ENCODE measurements around the gene CNNM1.

CNNM1 gene

DNA sequence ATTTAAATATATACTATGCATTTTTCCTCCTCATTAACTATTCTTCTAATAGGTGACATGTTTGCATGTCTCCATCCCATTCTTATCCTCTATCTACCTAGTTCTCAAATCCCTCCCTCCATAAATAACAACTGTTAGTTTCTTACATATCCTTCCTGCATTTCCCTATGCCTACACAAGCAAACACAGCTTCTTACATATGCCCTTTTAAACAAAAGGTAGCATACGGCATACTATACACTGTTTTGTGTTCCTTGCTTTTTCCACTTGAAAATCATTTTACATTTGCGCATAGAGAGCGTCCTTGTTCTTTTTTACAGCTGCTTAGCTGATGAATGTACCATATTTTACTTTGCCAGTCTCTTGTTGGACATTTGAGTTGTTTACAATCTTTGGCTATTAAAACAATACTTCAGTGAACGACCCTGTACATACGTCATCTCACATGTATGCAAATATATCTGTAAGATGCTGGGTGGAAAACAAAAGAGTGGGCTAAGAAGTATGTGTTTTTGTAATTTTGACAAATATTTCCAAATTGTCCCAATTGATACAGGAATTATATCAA, 93.5 kb downstream of the CNNM1 start:
- Histone ChIP-seq H3K4me3 (ENCODE audit: low read length) (no peak overlapping the region), H3K9ac (ENCODE audit: low read length) (no peak overlapping the region), H3K27ac (ENCODE audit: low read length) (no peak overlapping the region), H3K9me3 (ENCODE audit: control insufficient read depth, low read depth, low read length) (no peaks in the 10 kb centered on the region), H3K27me3 (ENCODE audit: control insufficient read depth, insufficient read depth, low read length) (no peaks in the 10 kb centered on the region), H3K36me3 (ENCODE audit: control insufficient read depth, low read depth, low read length) (peaks cover 22% of the 10 kb centered on the region), H3K4me1 (ENCODE audit: control insufficient read depth, low read depth, low read length) (no peaks in the 10 kb centered on the region)

DNA sequence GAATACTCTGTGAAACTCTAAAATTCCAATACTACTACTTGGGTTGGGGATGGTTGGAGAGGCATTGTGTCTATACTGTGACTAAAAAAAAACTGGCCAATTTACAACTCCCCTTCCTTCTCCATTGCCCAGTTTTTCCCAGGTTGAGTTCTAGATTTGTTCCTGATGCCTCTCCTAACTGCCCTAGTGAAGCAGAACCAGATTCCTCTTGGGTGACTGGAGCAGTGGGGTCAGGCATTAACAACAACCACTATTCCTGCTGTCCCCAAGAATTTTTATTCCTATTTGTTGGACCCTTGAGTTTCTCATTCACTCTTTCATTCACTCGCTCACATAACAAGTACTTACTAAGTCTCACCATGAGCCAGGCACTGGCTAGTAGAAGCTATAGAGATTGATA, 95.5 kb downstream of the CNNM1 start:
- Histone ChIP-seq H3K4me3 (ENCODE audit: low read length) (no peak overlapping the region), H3K9me3 (ENCODE audit: control insufficient read depth, low read depth, low read length) (no peaks in the 10 kb centered on the region), H3K27ac (ENCODE audit: low read length) (no peak overlapping the region), H3K27me3 (ENCODE audit: control insufficient read depth, insufficient read depth, low read length) (no peaks in the 10 kb centered on the region), H3K36me3 (ENCODE audit: control insufficient read depth, low read depth, low read length) (peaks cover 10% of the 10 kb centered on the region), H3K9ac (ENCODE audit: low read length) (no peak overlapping the region), H3K4me1 (ENCODE audit: control insufficient read depth, low read depth, low read length) (peaks cover 5% of the 10 kb centered on the region)

DNA sequence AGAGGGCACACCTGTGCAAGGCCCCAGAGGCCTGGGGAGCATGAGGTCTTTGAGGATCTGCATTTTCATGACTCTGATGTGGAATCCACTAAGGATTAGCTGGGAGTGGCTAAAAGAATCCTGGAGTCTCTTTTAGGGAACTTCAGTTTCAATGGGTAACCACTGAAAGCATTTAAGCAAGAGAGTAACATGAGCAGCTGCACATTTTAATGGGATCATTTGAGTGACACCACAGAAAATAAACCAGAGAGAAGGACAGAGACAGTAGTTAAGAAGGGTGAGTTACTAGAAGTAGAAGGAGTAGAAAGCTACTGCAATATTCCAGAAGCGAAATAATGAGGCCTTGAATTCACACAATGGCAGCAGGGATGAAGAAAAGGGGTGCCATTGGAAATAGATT, 96.0 kb downstream of the CNNM1 start:
- Histone ChIP-seq H3K4me1 (ENCODE audit: control insufficient read depth, low read depth, low read length) (peaks cover 6% of the 10 kb centered on the region), H3K4me3 (ENCODE audit: low read length) (no peak overlapping the region), H3K27me3 (ENCODE audit: control insufficient read depth, insufficient read depth, low read length) (no peaks in the 10 kb centered on the region), H3K36me3 (ENCODE audit: control insufficient read depth, low read depth, low read length) (peaks cover 5% of the 10 kb centered on the region), H3K9ac (ENCODE audit: low read length) (no peak overlapping the region), H3K27ac (ENCODE audit: low read length) (no peak overlapping the region), H3K9me3 (ENCODE audit: control insufficient read depth, low read depth, low read length) (no peaks in the 10 kb centered on the region)

DNA sequence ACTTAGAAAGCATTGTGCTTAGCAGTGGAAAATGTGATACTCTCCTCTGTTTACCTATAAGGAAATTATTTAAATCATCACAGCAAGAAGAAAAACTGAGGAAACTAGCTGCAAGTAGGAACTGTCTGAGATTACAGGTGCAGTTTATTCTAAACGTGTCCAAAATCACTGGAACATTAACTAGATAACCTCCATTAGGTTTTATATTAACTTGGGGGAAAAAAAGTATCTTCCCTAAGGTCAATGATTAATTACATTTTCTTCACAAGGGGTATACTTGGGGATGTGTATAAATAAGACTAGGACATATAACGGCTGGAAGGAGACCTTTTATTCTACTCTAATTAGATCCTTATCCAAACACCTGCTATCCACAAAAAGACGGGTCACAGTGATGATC, 97.5 kb downstream of the CNNM1 start:
- Histone ChIP-seq H3K9ac (ENCODE audit: low read length) (no peak overlapping the region), H3K27ac (ENCODE audit: low read length) (no peak overlapping the region), H3K9me3 (ENCODE audit: control insufficient read depth, low read depth, low read length) (no peaks in the 10 kb centered on the region), H3K4me1 (ENCODE audit: control insufficient read depth, low read depth, low read length) (peaks cover 10% of the 10 kb centered on the region), H3K4me3 (ENCODE audit: low read length) (no peak overlapping the region), H3K36me3 (ENCODE audit: control insufficient read depth, low read depth, low read length) (no peaks in the 10 kb centered on the region), H3K27me3 (ENCODE audit: control insufficient read depth, insufficient read depth, low read length) (no peaks in the 10 kb centered on the region)

DNA sequence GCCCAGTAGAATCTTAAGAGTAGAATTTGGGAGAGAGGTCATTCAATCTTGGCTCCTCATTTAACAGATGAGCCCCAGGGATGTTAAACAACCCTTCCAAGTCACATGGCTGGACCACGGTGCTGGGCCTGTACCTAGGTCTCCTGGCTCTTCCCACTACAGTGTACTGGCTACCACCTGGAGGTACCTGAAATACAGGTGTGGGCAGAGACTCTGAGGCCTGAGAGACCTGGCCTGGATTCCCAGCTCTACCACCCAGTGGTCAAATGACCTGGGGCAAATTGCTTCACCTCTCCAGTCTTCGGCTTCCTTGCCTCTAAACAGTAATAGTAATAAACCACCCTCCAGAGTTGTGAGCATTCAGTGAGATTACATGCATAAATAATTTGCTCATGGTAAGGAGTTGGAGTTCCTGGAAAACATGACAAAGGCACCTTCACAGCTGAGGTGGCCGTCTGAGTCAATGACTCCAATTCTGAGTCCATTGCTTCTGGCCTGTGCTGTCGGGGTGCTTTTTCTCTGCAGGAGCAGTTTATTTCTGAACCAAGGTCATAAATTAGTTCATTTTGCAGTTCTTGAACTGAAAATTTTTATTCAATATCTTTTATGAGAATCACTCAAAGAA, 98.5 kb downstream of the CNNM1 start:
- Histone ChIP-seq H3K27ac (ENCODE audit: low read length) (no peak overlapping the region), H3K27me3 (ENCODE audit: control insufficient read depth, insufficient read depth, low read length) (no peaks in the 10 kb centered on the region), H3K4me1 (ENCODE audit: control insufficient read depth, low read depth, low read length) (peaks cover 11% of the 10 kb centered on the region), H3K36me3 (ENCODE audit: control insufficient read depth, low read depth, low read length) (no peaks in the 10 kb centered on the region), H3K9me3 (ENCODE audit: control insufficient read depth, low read depth, low read length) (no peaks in the 10 kb centered on the region), H3K4me3 (ENCODE audit: low read length) (no peak overlapping the region), H3K9ac (ENCODE audit: low read length) (no peak overlapping the region)

DNA sequence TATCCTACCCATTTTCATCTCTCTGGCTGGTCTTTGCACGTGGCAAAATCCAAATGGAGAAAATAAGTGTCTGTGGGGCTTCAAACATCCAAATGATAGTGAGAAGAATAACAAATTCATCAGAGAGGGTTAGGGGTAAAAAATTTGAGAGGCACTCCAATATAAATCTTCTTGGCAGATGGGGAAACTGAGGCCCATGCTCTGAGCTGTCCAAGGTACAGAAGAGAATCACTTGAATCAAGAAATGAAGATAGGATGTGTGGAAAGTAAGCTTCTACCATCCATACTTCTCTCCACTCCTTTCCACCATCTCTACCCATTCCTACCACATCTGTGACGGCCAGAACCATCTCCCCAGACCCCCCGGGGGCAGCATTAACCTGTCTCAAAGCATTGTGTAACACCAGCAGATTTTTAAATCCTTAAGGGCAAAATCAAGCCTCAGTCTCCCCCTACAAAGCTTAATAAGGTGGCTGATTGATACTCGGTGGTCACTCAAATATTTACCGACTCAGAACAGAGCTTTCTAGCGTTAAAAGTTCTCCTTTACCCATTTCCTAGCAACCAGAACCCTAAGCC, 100.5 kb downstream of the CNNM1 start:
- H3K27ac ChIP-seq (ENCODE audit: low read length): peak overlapping the region; percentile 65
- peak overlapping the region; percentile 90 for H3K4me3 ChIP-seq (ENCODE audit: low read length)

DNA sequence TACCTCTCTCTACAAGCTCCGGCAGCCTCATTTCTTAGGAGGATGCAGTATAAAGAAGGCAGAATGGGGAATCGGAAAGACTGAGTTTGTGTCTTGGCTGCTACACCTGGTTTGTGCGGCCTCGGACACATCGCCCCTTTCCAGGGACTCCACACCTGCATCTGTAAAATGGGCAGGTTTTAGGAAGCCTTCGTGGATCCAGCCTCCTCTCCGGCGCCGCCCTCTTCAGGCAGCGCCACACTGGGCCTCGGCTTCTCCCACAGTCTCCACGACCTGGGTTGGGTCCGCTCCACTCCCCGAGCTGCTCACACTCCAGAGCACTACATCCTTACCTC, 100.9 kb downstream of the CNNM1 start:
- peak overlapping the region; percentile 92 for H3K9ac ChIP-seq (ENCODE audit: low read length)
- peaks cover 11% of the 10 kb centered on the region for H3K4me1 ChIP-seq (ENCODE audit: control insufficient read depth, low read depth, low read length)
- no peaks in the 10 kb centered on the region for H3K27me3 ChIP-seq (ENCODE audit: control insufficient read depth, insufficient read depth, low read length)
- no peaks in the 10 kb centered on the region for H3K36me3 ChIP-seq (ENCODE audit: control insufficient read depth, low read depth, low read length)
- H3K9me3 ChIP-seq (ENCODE audit: control insufficient read depth, low read depth, low read length): no peaks in the 10 kb centered on the region
- peak overlapping the region; percentile 65 for H3K27ac ChIP-seq (ENCODE audit: low read length)
- peak overlapping the region; percentile 90 for H3K4me3 ChIP-seq (ENCODE audit: low read length)

More for the DNA sequence above, 100.5 kb downstream of the CNNM1 start:
- H3K9ac ChIP-seq (ENCODE audit: low read length): peak overlapping the region; percentile 92
- H3K4me1 ChIP-seq (ENCODE audit: control insufficient read depth, low read depth, low read length): peaks cover 11% of the 10 kb centered on the region
- no peaks in the 10 kb centered on the region for H3K9me3 ChIP-seq (ENCODE audit: control insufficient read depth, low read depth, low read length)
- no peaks in the 10 kb centered on the region for H3K36me3 ChIP-seq (ENCODE audit: control insufficient read depth, low read depth, low read length)
- no peaks in the 10 kb centered on the region for H3K27me3 ChIP-seq (ENCODE audit: control insufficient read depth, insufficient read depth, low read length)

DNA sequence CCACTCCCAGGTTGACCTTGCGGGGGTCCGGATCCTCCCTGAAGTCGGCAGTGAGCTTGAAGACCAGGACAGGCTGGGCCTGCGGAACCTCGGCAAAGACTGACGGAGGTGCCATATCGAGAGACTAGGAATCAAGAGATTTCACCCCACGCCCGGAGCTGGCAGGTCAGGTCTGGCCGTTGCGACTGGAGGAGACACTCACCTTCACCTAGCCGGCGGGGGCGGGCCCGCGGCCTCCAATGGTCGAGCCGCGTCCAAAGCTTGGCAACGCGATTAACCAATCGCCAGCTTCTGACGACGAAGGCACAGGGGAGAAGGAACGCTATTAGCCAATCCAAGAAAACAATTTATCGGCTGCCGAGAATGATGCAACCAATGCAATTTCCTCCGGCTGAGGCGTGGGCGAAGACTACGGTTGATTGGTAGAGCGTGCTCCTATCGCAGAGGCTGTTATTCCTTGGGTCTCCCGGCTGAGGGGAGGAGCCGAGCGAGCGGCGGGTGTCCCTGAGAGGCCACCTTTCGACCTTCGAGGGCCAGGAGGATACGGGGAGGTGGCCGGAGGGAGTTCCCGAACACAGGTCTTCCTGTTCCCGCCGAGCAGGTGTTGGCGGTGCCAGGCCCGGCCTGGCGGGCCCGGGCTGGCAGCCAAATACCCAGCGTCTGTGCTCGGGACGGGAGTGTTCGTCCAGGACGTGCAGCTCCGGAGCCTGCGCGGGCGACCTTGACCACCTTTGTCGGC, 101.5 kb downstream of the CNNM1 start, which contains the start of gene GOT1:
TSS of gene GOT1 (minus strand) at position 174 of the 739 bp plus-strand sequence. CDS start at position 115, 59 bp downstream.
- H3K9ac ChIP-seq (ENCODE audit: low read length): peak within 1 kb of the TSS; percentile 92
- peak within 1 kb of the TSS; percentile 90 for H3K4me3 ChIP-seq (ENCODE audit: low read length)
- no peaks in the 10 kb centered on the region for H3K27me3 ChIP-seq (ENCODE audit: control insufficient read depth, insufficient read depth, low read length)
- H3K9me3 ChIP-seq (ENCODE audit: control insufficient read depth, low read depth, low read length): no peaks in the 10 kb centered on the region
- H3K36me3 ChIP-seq (ENCODE audit: control insufficient read depth, low read depth, low read length): no peaks in the 10 kb centered on the region
- peaks cover 11% of the 10 kb centered on the region for H3K4me1 ChIP-seq (ENCODE audit: control insufficient read depth, low read depth, low read length)
- H3K27ac ChIP-seq (ENCODE audit: low read length): peak within 1 kb of the TSS; percentile 72

DNA sequence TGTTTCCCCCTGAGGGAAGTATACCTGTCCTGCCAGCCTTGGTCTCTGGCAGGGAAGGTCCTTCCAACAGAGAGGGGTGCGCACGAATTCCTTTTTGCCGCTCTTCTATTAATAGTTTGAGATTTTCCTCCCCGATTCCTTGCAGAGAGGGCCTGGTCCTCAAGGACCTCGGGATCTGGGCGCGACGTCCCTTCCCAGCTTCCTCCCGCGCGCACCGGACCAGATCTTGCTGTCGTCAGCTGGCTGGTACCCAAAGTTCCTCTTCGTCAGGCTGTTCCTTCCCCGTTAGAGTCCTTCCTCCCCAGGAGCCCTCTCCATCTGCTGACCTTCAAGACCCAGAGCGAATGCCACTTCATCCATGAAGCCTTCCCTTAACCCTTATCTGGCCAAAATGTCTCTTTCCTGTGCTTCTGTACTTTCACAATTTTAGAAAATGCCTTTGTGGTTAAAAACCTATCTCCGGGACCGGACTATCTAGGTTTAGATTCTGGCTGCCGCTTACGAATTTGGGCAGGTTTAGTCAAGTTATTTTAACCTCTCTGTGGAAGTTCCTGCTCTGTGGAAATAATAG, 102.1 kb downstream of the CNNM1 start:
- Histone ChIP-seq H3K4me3 (ENCODE audit: low read length) (peak overlapping the region; percentile 90), H3K9ac (ENCODE audit: low read length) (peak overlapping the region; percentile 84), H3K9me3 (ENCODE audit: control insufficient read depth, low read depth, low read length) (no peaks in the 10 kb centered on the region), H3K27ac (ENCODE audit: low read length) (peak overlapping the region; percentile 72), H3K27me3 (ENCODE audit: control insufficient read depth, insufficient read depth, low read length) (no peaks in the 10 kb centered on the region), H3K4me1 (ENCODE audit: control insufficient read depth, low read depth, low read length) (peaks cover 11% of the 10 kb centered on the region), H3K36me3 (ENCODE audit: control insufficient read depth, low read depth, low read length) (no peaks in the 10 kb centered on the region)

DNA sequence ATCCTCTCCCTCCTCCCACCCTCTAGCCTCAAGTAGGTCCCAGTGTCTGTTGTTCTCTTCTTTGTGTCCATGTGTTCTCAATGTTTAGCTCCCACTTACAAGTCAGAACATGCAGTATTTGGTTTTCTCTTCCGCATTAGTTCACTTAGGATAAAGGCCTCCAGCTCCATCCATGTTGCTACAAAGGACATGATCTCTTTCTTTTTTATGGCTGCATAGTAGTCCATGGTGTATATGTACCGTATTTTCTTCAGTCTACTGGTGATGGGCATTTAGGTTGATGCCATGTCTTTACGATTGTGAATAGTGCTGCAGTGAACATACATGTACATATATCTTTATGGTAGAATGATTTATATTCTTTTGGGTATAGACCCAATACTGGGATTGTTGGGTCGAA, 102.9 kb downstream of the CNNM1 start:
- no peaks in the 10 kb centered on the region for H3K27me3 ChIP-seq (ENCODE audit: control insufficient read depth, insufficient read depth, low read length)
- no peaks in the 10 kb centered on the region for H3K9me3 ChIP-seq (ENCODE audit: control insufficient read depth, low read depth, low read length)
- H3K4me3 ChIP-seq (ENCODE audit: low read length): peak overlapping the region; percentile 90
- peaks cover 11% of the 10 kb centered on the region for H3K4me1 ChIP-seq (ENCODE audit: control insufficient read depth, low read depth, low read length)
- no peak overlapping the region for H3K27ac ChIP-seq (ENCODE audit: low read length)
- H3K9ac ChIP-seq (ENCODE audit: low read length): no peak overlapping the region
- no peaks in the 10 kb centered on the region for H3K36me3 ChIP-seq (ENCODE audit: control insufficient read depth, low read depth, low read length)

DNA sequence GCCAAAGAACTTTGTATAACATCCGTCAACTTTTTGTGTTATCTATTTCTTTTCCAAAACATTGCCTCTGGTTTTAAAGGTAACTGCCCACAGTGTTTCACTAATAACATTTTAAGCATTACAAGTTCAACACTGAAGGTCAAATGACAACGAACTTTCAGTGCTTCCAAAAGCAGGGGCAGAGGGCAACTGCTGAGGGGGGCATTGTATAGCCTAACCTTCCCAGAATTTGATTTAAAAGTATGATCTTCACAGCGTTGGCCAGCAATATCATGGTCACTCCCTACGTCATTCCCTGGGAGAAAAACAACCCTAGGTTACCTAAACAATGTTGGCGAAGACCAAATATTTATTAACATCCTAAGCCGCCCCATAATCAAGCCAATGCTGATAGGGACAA, 103.7 kb downstream of the CNNM1 start:
- Histone ChIP-seq H3K36me3 (ENCODE audit: control insufficient read depth, low read depth, low read length) (no peaks in the 10 kb centered on the region), H3K9me3 (ENCODE audit: control insufficient read depth, low read depth, low read length) (no peaks in the 10 kb centered on the region), H3K4me1 (ENCODE audit: control insufficient read depth, low read depth, low read length) (peaks cover 11% of the 10 kb centered on the region), H3K27ac (ENCODE audit: low read length) (no peak overlapping the region), H3K9ac (ENCODE audit: low read length) (no peak overlapping the region), H3K27me3 (ENCODE audit: control insufficient read depth, insufficient read depth, low read length) (no peaks in the 10 kb centered on the region), H3K4me3 (ENCODE audit: low read length) (no peak overlapping the region)

All from iPS-18a (cell line).